ENCODE results near the gene COX6A2. TPM values are rescaled to one million over a fixed set of nuclear protein-coding genes. Genes with fewer than 3 reads are reported as not detected.

Gene COX6A2
- total RNA-seq (2014; rRNA removed; shearing (Covaris generic)) (not detected in 2 replicates), polyA plus RNA-seq (2016; fragmentation: Nextera tagmentation; extraction: Ambion mirVana) (not detected in 2 replicates)

DNA sequence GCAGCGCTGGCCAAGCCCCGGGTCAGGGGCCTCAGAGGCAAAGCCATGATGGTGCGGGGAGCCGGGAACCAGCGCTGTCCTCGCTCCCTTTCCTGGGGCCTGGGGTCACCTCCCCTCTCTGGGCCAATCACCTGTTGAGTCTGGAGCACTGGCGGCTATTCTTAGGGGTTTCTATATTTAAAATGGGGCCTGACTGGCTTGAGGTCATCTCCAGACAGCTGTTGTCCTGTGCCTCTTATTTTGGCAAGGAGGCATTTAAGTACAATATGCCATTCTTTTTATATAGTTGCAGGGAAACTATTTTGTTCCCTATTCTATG, at the start of gene COX6A2:
Gene COX6A2, minus strand, starts transcription at position 82 of the 319 bp plus-strand sequence. Its CDS starts 35 bp downstream, at position 47.
- peak within 1 kb of the TSS; percentile 43 for H3K4me2 ChIP-seq (ENCODE audit: unreplicated experiment)
- H3K9me3 ChIP-seq (ENCODE audit: low read depth) = no peaks in the 10 kb centered on the region
- no peaks in the 10 kb centered on the region for H3K4me1 ChIP-seq (ENCODE audit: insufficient read depth)
- 46 to 48% methylated on average over 5 to 7 of the region's 7 CpGs for WGBS, 2 experiments (ENCODE audit: low coverage in 1 of 2, low lambda C conversion rate in 2 of 2, missing lambda C conversion rate in 2 of 2)
- in situ Hi-C loops (cut with MboI) = loop anchor here (10.0 to 25.0 kb wide), 2 partner anchors 203 to 441 kb away; partner anchors contain the start of gene HSD3B7
- no peaks in the 10 kb centered on the region for H3K9me2 ChIP-seq (ENCODE audit: insufficient read depth)
- H3K4me3 ChIP-seq = peak within 1 kb of the TSS; percentile 64
- no peaks in the 10 kb centered on the region for H3K36me3 ChIP-seq (ENCODE audit: low read depth)
- H2AFZ ChIP-seq = peak within 1 kb of the TSS; percentile 83
- H4K20me1 ChIP-seq (ENCODE audit: insufficient read depth) = no peaks in the 10 kb centered on the region
- H3K9ac ChIP-seq = no peak within 1 kb of the TSS
- H3F3A ChIP-seq (ENCODE audit: insufficient read depth) = peaks cover 3% of the 10 kb centered on the region; the same call in 1 of the 2 replicates
- H3K79me2 ChIP-seq (ENCODE audit: insufficient read depth) = no peaks in the 10 kb centered on the region
- no peaks in the 10 kb centered on the region; the same call in 1 of the 2 replicates for H3K27me3 ChIP-seq (replicated peaks; ENCODE audit: insufficient read depth)
- no peak for TF ChIP-seq EZH2phosphoT487 (IDR thresholded peaks at IDR 0.05; ENCODE audit: insufficient read depth, low read depth)
- no peak for TF ChIP-seq EZH2 (IDR thresholded peaks at IDR 0.05; ENCODE audit: insufficient read depth, poor library complexity, severe bottlenecking)
- H3K27ac ChIP-seq = no peak within 1 kb of the TSS
- DNase-seq = no peak

DNA sequence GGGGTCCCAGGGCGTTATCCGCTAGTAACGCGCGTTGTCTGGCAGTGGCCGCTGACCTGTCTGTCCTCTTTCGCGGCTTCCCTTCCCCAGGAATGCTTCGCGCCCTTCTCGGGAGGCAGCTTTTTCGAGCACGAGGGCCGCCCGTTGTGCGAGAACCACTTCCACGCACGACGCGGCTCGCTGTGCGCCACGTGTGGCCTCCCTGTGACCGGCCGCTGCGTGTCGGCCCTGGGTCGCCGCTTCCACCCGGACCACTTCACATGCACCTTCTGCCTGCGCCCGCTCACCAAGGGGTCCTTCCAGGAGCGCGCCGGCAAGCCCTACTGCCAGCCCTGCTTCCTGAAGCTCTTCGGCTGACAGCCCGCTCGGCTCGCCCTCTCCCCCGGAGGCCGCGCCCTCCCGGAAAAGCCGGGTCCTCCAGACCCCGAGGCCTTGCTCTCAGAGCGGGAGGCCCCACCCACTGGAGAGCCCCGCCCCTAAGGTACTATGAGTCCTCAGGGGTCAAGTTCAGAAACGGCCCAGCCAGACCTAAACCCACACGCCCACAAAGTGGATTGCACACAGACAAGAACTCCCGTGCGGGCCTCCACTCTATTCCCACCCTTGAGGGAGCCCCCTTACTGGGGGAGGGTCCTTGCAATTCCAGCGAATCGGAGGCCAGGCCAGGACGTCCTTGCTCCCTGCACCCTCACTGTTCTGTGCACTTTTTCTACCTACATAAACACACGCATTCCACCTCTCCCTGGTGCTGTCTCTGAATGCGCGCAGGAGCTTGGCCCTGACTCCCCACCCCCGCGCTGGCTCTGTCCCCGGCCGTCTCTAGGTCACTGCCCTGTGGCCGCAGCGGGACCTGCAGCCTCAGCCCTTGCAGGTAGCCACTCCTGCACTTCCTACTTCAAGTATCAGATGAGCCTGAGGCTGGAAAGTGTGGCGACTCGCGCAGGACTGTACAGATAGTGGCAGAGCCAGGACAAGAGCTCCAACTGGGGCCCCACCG, 49.4 kb upstream of the COX6A2 start:
- Histone ChIP-seq H3K79me2 (ENCODE audit: insufficient read depth) (peaks cover 16% of the 10 kb centered on the region; the same call in 1 of the 2 replicates), H3K9me3 (ENCODE audit: low read depth) (no peaks in the 10 kb centered on the region), H3K4me3 (no peak overlapping the region), H3K27me3 (replicated peaks; ENCODE audit: insufficient read depth) (no peaks in the 10 kb centered on the region), H3K4me1 (ENCODE audit: insufficient read depth) (no peaks in the 10 kb centered on the region), H3K9me2 (ENCODE audit: insufficient read depth) (no peaks in the 10 kb centered on the region), H3K27ac (no peak overlapping the region), H4K20me1 (ENCODE audit: insufficient read depth) (no peaks in the 10 kb centered on the region; the same call in 1 of the 2 replicates), H2AFZ (no peak overlapping the region), H3F3A (ENCODE audit: insufficient read depth) (peaks cover 45% of the 10 kb centered on the region), H3K36me3 (ENCODE audit: low read depth) (peaks cover 25% of the 10 kb centered on the region), H3K4me2 (ENCODE audit: unreplicated experiment) (no peak overlapping the region), H3K9ac (no peak overlapping the region)
- TF ChIP-seq EZH2phosphoT487 (IDR thresholded peaks at IDR 0.05; ENCODE audit: insufficient read depth, low read depth) (no peak), EZH2 (IDR thresholded peaks at IDR 0.05; ENCODE audit: insufficient read depth, poor library complexity, severe bottlenecking) (no peak)
- WGBS, 2 experiments (ENCODE audit: low coverage in 1 of 2, low lambda C conversion rate in 2 of 2, missing lambda C conversion rate in 2 of 2) = 92 to 95% methylated on average over 57 to 67 of the region's 67 CpGs
- in situ Hi-C loops (cut with MboI) = no loop called here
- DNase-seq = no peak

DNA sequence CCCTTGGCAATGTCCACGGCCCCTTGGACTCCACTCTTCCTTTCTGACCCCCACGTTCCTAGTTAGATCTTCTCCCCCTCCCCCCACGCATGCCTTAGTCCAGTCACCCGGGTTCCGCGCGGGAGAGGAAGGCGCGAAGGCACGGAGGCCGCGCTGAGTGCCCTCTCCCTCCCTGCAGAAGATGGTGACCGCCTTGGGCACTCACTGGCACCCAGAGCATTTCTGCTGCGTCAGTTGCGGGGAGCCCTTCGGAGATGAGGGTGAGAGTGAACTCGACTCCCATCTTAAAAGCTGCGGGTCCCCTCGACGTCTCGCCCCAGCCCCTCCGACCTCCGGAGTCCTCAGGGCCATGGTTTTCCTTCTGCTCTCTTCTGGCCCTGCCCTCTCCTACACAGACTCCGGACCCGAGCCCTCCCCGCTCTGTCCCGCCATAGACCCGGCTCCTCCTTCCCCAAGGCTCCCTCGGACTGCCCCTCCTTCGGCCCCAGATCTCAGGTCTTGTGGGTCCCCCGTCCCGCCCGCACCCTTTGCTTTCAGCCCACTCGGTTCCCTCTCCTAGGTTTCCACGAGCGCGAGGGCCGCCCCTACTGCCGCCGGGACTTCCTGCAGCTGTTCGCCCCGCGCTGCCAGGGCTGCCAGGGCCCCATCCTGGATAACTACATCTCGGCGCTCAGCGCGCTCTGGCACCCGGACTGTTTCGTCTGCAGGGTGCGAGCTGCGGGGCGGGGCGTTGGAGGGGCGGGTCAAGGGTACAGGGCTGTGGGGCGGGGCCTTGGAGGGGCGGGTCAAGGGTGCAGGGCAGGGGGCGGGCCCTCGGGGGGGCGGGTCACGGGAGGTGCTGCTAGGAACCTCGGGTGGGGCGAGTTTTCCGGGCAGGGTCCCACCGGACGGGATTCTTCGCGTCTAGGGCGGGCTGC, 48.4 kb upstream of the COX6A2 start:
- Histone ChIP-seq H3K4me3 (no peak overlapping the region), H3K36me3 (ENCODE audit: low read depth) (peaks cover 25% of the 10 kb centered on the region), H4K20me1 (ENCODE audit: insufficient read depth) (no peaks in the 10 kb centered on the region; the same call in 1 of the 2 replicates), H3K27me3 (replicated peaks; ENCODE audit: insufficient read depth) (no peaks in the 10 kb centered on the region), H2AFZ (no peak overlapping the region), H3K4me1 (ENCODE audit: insufficient read depth) (no peaks in the 10 kb centered on the region), H3K4me2 (ENCODE audit: unreplicated experiment) (no peak overlapping the region), H3K9me3 (ENCODE audit: low read depth) (no peaks in the 10 kb centered on the region), H3K9ac (no peak overlapping the region), H3K27ac (no peak overlapping the region), H3K9me2 (ENCODE audit: insufficient read depth) (no peaks in the 10 kb centered on the region), H3K79me2 (ENCODE audit: insufficient read depth) (peaks cover 17% of the 10 kb centered on the region; the same call in 1 of the 2 replicates), H3F3A (ENCODE audit: insufficient read depth) (peaks cover 47% of the 10 kb centered on the region)
- WGBS, 2 experiments (ENCODE audit: low coverage in 1 of 2, low lambda C conversion rate in 2 of 2, missing lambda C conversion rate in 2 of 2) = 87 to 92% methylated on average over 43 to 68 of the region's 68 CpGs
- TF ChIP-seq EZH2phosphoT487 (IDR thresholded peaks at IDR 0.05; ENCODE audit: insufficient read depth, low read depth) = no peak
- TF ChIP-seq EZH2 (IDR thresholded peaks at IDR 0.05; ENCODE audit: insufficient read depth, poor library complexity, severe bottlenecking) = no peak
- no peak for DNase-seq
- in situ Hi-C loops (cut with MboI) = no loop called here

DNA sequence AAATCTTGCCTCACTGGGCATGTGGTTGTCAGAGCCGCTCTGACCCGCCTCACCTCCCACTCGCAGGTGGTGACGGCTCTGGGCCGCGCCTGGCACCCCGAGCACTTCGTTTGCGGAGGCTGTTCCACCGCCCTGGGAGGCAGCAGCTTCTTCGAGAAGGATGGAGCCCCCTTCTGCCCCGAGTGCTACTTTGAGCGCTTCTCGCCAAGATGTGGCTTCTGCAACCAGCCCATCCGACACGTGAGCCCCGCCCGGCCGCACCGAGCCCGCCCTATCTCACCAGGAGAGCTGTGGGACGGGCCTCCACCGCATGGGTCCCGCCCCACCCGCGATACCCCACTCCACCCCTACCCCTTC, 47.8 kb upstream of the COX6A2 start:
- TF ChIP-seq EZH2 (IDR thresholded peaks at IDR 0.05; ENCODE audit: insufficient read depth, poor library complexity, severe bottlenecking) (no peak), EZH2phosphoT487 (IDR thresholded peaks at IDR 0.05; ENCODE audit: insufficient read depth, low read depth) (no peak)
- H3K79me2 ChIP-seq (ENCODE audit: insufficient read depth) = peaks cover 23% of the 10 kb centered on the region
- peaks cover 48% of the 10 kb centered on the region for H3F3A ChIP-seq (ENCODE audit: insufficient read depth)
- H3K27ac ChIP-seq = no peak overlapping the region
- in situ Hi-C loops (cut with MboI) = no loop called here
- H2AFZ ChIP-seq = no peak overlapping the region
- no peaks in the 10 kb centered on the region for H3K9me2 ChIP-seq (ENCODE audit: insufficient read depth)
- H3K27me3 ChIP-seq (replicated peaks; ENCODE audit: insufficient read depth) = no peaks in the 10 kb centered on the region
- DNase-seq = no peak
- H4K20me1 ChIP-seq (ENCODE audit: insufficient read depth) = no peaks in the 10 kb centered on the region; the same call in 1 of the 2 replicates
- no peak overlapping the region for H3K4me2 ChIP-seq (ENCODE audit: unreplicated experiment)
- H3K36me3 ChIP-seq (ENCODE audit: low read depth) = peaks cover 25% of the 10 kb centered on the region
- H3K9ac ChIP-seq = no peak overlapping the region
- no peaks in the 10 kb centered on the region for H3K9me3 ChIP-seq (ENCODE audit: low read depth)
- H3K4me3 ChIP-seq = no peak overlapping the region
- WGBS, 2 experiments (ENCODE audit: low coverage in 1 of 2, low lambda C conversion rate in 2 of 2, missing lambda C conversion rate in 2 of 2) = 96 to 99% methylated on average over 12 to 26 of the region's 26 CpGs
- peaks cover 3% of the 10 kb centered on the region; the same call in 1 of the 2 replicates for H3K4me1 ChIP-seq (ENCODE audit: insufficient read depth)

Measured in GM23248 (cell line).